Sigmoid colon (tissue), 4 donors: Measurements from ENCODE around the gene NLN.

Experiments used
- EP300 ChIP-seq, 4 donors: sonication (generic); formaldehyde crosslinking; IDR thresholded peaks; one replicate each; pipeline ENCODE4 v1.6.1; 2017; ENCODE audit warnings: antibody characterized with exemption in 4 of 4
- POLR2A ChIP-seq, 2 donors: fragments of 450-650 bp; IDR thresholded peaks; one replicate each; pipeline ENCODE4 v1.6.1; 2016; ENCODE audit warnings: antibody characterized with exemption in 2 of 2, mild to moderate bottlenecking in 2 of 2, moderate library complexity in 2 of 2
- POLR2AphosphoS5 ChIP-seq, 4 donors: sonication (generic); formaldehyde crosslinking; IDR thresholded peaks; one replicate each; pipeline ENCODE4 v1.6.1; 2017; ENCODE audit warnings: antibody characterized with exemption in 4 of 4
- TF ChIP-seq, protein P1 (sequence below), 4 experiments: fragments of 450-650 bp in 3 of 4; fragments of 200-600 bp in 1 of 4; IDR thresholded peaks; one replicate each; pipeline ENCODE4 v1.5.1; 2016 to 2019; ENCODE audit warnings: antibody characterized with exemption in 4 of 4, mild to moderate bottlenecking in 3 of 4, moderate library complexity in 2 of 4

- TF ChIP-seq, protein P1, sequence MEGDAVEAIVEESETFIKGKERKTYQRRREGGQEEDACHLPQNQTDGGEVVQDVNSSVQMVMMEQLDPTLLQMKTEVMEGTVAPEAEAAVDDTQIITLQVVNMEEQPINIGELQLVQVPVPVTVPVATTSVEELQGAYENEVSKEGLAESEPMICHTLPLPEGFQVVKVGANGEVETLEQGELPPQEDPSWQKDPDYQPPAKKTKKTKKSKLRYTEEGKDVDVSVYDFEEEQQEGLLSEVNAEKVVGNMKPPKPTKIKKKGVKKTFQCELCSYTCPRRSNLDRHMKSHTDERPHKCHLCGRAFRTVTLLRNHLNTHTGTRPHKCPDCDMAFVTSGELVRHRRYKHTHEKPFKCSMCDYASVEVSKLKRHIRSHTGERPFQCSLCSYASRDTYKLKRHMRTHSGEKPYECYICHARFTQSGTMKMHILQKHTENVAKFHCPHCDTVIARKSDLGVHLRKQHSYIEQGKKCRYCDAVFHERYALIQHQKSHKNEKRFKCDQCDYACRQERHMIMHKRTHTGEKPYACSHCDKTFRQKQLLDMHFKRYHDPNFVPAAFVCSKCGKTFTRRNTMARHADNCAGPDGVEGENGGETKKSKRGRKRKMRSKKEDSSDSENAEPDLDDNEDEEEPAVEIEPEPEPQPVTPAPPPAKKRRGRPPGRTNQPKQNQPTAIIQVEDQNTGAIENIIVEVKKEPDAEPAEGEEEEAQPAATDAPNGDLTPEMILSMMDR (IDR thresholded peaks at IDR 0.05): no peak
- TF ChIP-seq POLR2A (IDR thresholded peaks at IDR 0.05) (no peak), EP300 (IDR thresholded peaks at IDR 0.05) (no peak), POLR2AphosphoS5 (IDR thresholded peaks at IDR 0.05) (no peak)
Observed at GRCh38 chr5:65803699-65804391, 81.8 kb downstream of the NLN start.
